SK-N-SH (cell line): ENCODE data around the gene ARAP1. TPM values are rescaled to one million over a fixed set of nuclear protein-coding genes. Genes with fewer than 3 reads are reported as not detected.

ENCODE experiments used
- CTCF ChIA-PET: fragments of 300-600, 350-600 bp; formaldehyde crosslinking; extraction: SDS; loops from one replicate; lab custom pipeline; 2021; lab: Yijun Ruan, JAX
- POLR2A ChIA-PET: fragments of 350-600 bp; sonication (Branson Sonifier 250); formaldehyde crosslinking; extraction: SDS; loops from one replicate; lab custom pipeline; 2020; ENCODE audit warnings: antibody characterized with exemption, inconsistent platforms; lab: Yijun Ruan, JAX
- DNase-seq: peaks from one replicate; pipeline ENCODE4 v3.0.0; 2012
- H2AFZ ChIP-seq: fragments of 200-600 bp; sonication (generic); 2 replicates; pipeline ENCODE4 v1.8.1; 2016; ENCODE audit warnings: antibody characterized with exemption, mild to moderate bottlenecking, low read depth
- H3F3A ChIP-seq: fragments of 200-600 bp; sonication (generic); replicated peaks from 2 replicates; pipeline ENCODE3; 2016; ENCODE audit warnings: antibody characterized with exemption, mild to moderate bottlenecking; ENCODE audit not compliant: insufficient read depth
- H3K27ac ChIP-seq, 2 experiments: fragments of 200-500 bp in 1 of 2; fragments of 200-600 bp in 1 of 2; sonication (Bioruptor generic) in 1 of 2; sonication (generic), shearing (Covaris generic) in 1 of 2; 2 replicates each; pipeline versions ENCODE4 v1.5.1 to v1.6.1; 2014 to 2016; ENCODE audit warnings: low read depth in 2 of 2, inconsistent platforms in 1 of 2, low read length in 1 of 2, mild to moderate bottlenecking in 1 of 2, mixed read lengths in 1 of 2
- H3K27me3 ChIP-seq: fragments of 200-600 bp; sonication (generic), shearing (Covaris generic); 2 replicates; pipeline ENCODE4 v1.6.1; 2016; ENCODE audit warnings: mixed run types; ENCODE audit not compliant: insufficient read depth
- H3K36me3 ChIP-seq, 2 experiments: fragments of 200-500 bp in 1 of 2; fragments of 200-600 bp in 1 of 2; sonication (Bioruptor generic) in 1 of 2; sonication (generic) in 1 of 2; replicated peaks in 1 of 2; 2 replicates each; pipeline versions ENCODE3 to v1.5.1; 2014 to 2016; ENCODE audit warnings: low read length in 1 of 2, mild to moderate bottlenecking in 1 of 2; ENCODE audit not compliant: insufficient read depth in 2 of 2, control insufficient read depth in 1 of 2
- H3K4me1 ChIP-seq, 2 experiments: fragments of 200-500 bp in 1 of 2; fragments of 200-600 bp in 1 of 2; sonication (Bioruptor generic) in 1 of 2; sonication (generic), shearing (Covaris generic) in 1 of 2; 2 replicates each; pipeline versions ENCODE4 v1.5.1 to v1.6.1; 2014 to 2016; ENCODE audit warnings: low read depth in 1 of 2, low read length in 1 of 2, mixed run types in 1 of 2; ENCODE audit not compliant: insufficient read depth in 2 of 2, control insufficient read depth in 1 of 2
- H3K4me2 ChIP-seq: fragments of 200-600 bp; sonication (generic), shearing (Covaris generic); 2 replicates; pipeline ENCODE4 v1.6.1; 2017; ENCODE audit warnings: mixed run types
- H3K4me3 ChIP-seq, 2 experiments: fragments of 200-500 bp in 1 of 2; fragments of 200-600 bp in 1 of 2; sonication (Bioruptor generic) in 1 of 2; sonication (generic), shearing (Covaris generic) in 1 of 2; 2 replicates each; pipeline versions ENCODE4 v1.5.1 to v1.8.1; 2014 to 2016; ENCODE audit warnings: low read depth in 2 of 2, inconsistent platforms in 1 of 2, low read length in 1 of 2, mild to moderate bottlenecking in 1 of 2, mixed read lengths in 1 of 2, moderate library complexity in 1 of 2
- H3K79me2 ChIP-seq: fragments of 200-600 bp; sonication (generic); 2 replicates; pipeline ENCODE4 v1.8.1; 2017; ENCODE audit warnings: mild to moderate bottlenecking; ENCODE audit not compliant: insufficient read depth
- H3K9ac ChIP-seq: fragments of 200-600 bp; sonication (generic); 2 replicates; pipeline ENCODE4 v1.6.1; 2017; ENCODE audit warnings: mixed run types
- H3K9me2 ChIP-seq: fragments of 200-600 bp; sonication (generic); 2 replicates; pipeline ENCODE4 v1.6.1; 2017; ENCODE audit warnings: mixed run types
- H3K9me3 ChIP-seq: fragments of 200-600 bp; sonication (generic); 2 replicates; pipeline ENCODE4 v1.6.1; 2017; ENCODE audit warnings: mixed run types, mild to moderate bottlenecking, moderate library complexity
- H4K20me1 ChIP-seq: fragments of 200-600 bp; sonication (generic); 2 replicates; pipeline ENCODE4 v1.6.1; 2017; ENCODE audit warnings: mild to moderate bottlenecking, mixed run types; ENCODE audit not compliant: insufficient read depth
- EP300 ChIP-seq, 2 experiments: IDR thresholded peaks; 2 replicates each; pipeline versions ENCODE4 v1.4.0 to v1.6.1; 2012; ENCODE audit warnings: borderline replicate concordance in 1 of 2, low read depth in 1 of 2, low read length in 1 of 2
- EZH2phosphoT487 ChIP-seq: fragments of 200-600 bp; sonication (generic); IDR thresholded peaks from 2 replicates; pipeline ENCODE4 v1.6.1; 2017; ENCODE audit warnings: low read depth, mixed run types, mild to moderate bottlenecking, antibody characterized with exemption, moderate library complexity, borderline replicate concordance
- FOSL2 ChIP-seq: IDR thresholded peaks from 2 replicates; pipeline ENCODE4 v1.4.0; 2012; ENCODE audit warnings: low read depth, mild to moderate bottlenecking, moderate library complexity, borderline replicate concordance
- GABPA ChIP-seq: IDR thresholded peaks from 2 replicates; pipeline ENCODE4 v1.4.0; 2012; ENCODE audit warnings: low read depth, mild to moderate bottlenecking
- GATA2 ChIP-seq: sonication (generic); formaldehyde crosslinking; IDR thresholded peaks from 2 replicates; pipeline ENCODE4 v1.5.0; 2020; ENCODE audit warnings: mild to moderate bottlenecking, missing genetic modification reagents
- JUND ChIP-seq: IDR thresholded peaks from 2 replicates; pipeline ENCODE4 v1.4.0; 2012
- MEF2A ChIP-seq: IDR thresholded peaks from 2 replicates; pipeline ENCODE4 v1.4.0; 2012; ENCODE audit warnings: low read depth, borderline replicate concordance
- MXI1 ChIP-seq: IDR thresholded peaks from 2 replicates; pipeline ENCODE4 v1.6.1; 2012; ENCODE audit warnings: mild to moderate bottlenecking, low read depth, low read length, improper control_type of control experiment
- NRF1 ChIP-seq: IDR thresholded peaks from 2 replicates; pipeline ENCODE4 v1.6.1; 2012; ENCODE audit warnings: low read depth, mild to moderate bottlenecking, low read length
- PBX3 ChIP-seq: IDR thresholded peaks from 2 replicates; pipeline ENCODE4; 2012
- POLR2AphosphoS5 ChIP-seq: IDR thresholded peaks from 2 replicates; pipeline ENCODE4 v1.6.1; 2012; ENCODE audit warnings: low read depth, low read length
- RCOR1 ChIP-seq: fragments of 150-350 bp; IDR thresholded peaks from 2 replicates; pipeline ENCODE4 v1.6.1; 2017; ENCODE audit warnings: antibody characterized with exemption, low read length
- RFX5 ChIP-seq: IDR thresholded peaks from 2 replicates; pipeline ENCODE4 v1.6.1; 2012; ENCODE audit warnings: mild to moderate bottlenecking, improper control_type of control experiment, low read length
- RXRA ChIP-seq: IDR thresholded peaks from 2 replicates; pipeline ENCODE4 v1.4.0; 2012; ENCODE audit warnings: low read depth, mild to moderate bottlenecking, borderline replicate concordance
- SIN3A ChIP-seq: IDR thresholded peaks from 2 replicates; pipeline ENCODE4 v1.6.1; 2012; ENCODE audit warnings: low read depth, mild to moderate bottlenecking, low read length, moderate library complexity, borderline replicate concordance
- SMC3 ChIP-seq: IDR thresholded peaks from 2 replicates; pipeline ENCODE4 v1.6.1; 2012; ENCODE audit warnings: low read depth, low read length, improper control_type of control experiment
- TCF12 ChIP-seq: IDR thresholded peaks from 2 replicates; pipeline ENCODE4 v1.4.0; 2012
- TEAD4 ChIP-seq: IDR thresholded peaks from 2 replicates; pipeline ENCODE4 v1.4.0; 2012; ENCODE audit warnings: mild to moderate bottlenecking, borderline replicate concordance; ENCODE audit not compliant: insufficient read depth
- WGBS: methylation state at CpG from one replicate; pipeline ENCODE4 v1.1.6; 2017; ENCODE audit warnings: low lambda C conversion rate; 5-methylcytosine and 5-hydroxymethylcytosine counted together
- polyA plus RNA-seq, 3 experiments: library from polyadenylated mRNA; depleted of rRNA; stranded (reverse); fragments of >200 nt; gene quantifications; 2 replicates each; pipeline ENCODE4 v1.2.3, GENCODE V29; 2012
- TF ChIP-seq, protein P1 (sequence below): IDR thresholded peaks from 2 replicates; pipeline ENCODE4 v1.4.0; 2012; ENCODE audit warnings: low read depth, borderline replicate concordance
- TF ChIP-seq, protein P2 (sequence below): IDR thresholded peaks from 2 replicates; pipeline ENCODE4 v1.6.1; 2012; ENCODE audit warnings: mild to moderate bottlenecking, low read depth, low read length, moderate library complexity
- TF ChIP-seq, protein P3 (sequence below): fragments of 200-600 bp; sonication (generic); IDR thresholded peaks from 2 replicates; pipeline ENCODE4 v1.6.1; 2017; ENCODE audit warnings: antibody characterized with exemption, mild to moderate bottlenecking, moderate library complexity
- TF ChIP-seq, protein P4 (sequence below): fragments of 150-350 bp; IDR thresholded peaks from 2 replicates; pipeline ENCODE4 v1.6.1; 2016; ENCODE audit warnings: mild to moderate bottlenecking, low read depth, low read length

Gene ARAP1
- polyA plus RNA-seq, 1 of the 3 experiments (the other 2 are of a cell fraction), result 56.6 TPM

- TF ChIP-seq MEF2A (no peak), GATA2 (CRISPR knock-in tag) (no peak), SMC3 (no peak), FOSL2 (no peak), RCOR1 (no peak), RFX5 (no peak), TEAD4 (no peak), TCF12 (no peak), EP300 (IDR thresholded peaks at IDR 0.05; ENCODE audit: borderline replicate concordance in 1 of 2, low read depth in 1 of 2, low read length in 1 of 2) (no peak)
- TF ChIP-seq, protein P1, sequence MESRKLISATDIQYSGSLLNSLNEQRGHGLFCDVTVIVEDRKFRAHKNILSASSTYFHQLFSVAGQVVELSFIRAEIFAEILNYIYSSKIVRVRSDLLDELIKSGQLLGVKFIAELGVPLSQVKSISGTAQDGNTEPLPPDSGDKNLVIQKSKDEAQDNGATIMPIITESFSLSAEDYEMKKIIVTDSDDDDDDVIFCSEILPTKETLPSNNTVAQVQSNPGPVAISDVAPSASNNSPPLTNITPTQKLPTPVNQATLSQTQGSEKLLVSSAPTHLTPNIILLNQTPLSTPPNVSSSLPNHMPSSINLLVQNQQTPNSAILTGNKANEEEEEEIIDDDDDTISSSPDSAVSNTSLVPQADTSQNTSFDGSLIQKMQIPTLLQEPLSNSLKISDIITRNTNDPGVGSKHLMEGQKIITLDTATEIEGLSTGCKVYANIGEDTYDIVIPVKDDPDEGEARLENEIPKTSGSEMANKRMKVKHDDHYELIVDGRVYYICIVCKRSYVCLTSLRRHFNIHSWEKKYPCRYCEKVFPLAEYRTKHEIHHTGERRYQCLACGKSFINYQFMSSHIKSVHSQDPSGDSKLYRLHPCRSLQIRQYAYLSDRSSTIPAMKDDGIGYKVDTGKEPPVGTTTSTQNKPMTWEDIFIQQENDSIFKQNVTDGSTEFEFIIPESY, result no peak
Measured at GRCh38 chr11:72781313-72782080, 29.3 kb upstream of the ARAP1 start (continued).

- Histone ChIP-seq H3K9me2 (no peaks in the 10 kb centered on the region), H3K36me3 (no peaks in the 10 kb centered on the region), H4K20me1 (no peaks in the 10 kb centered on the region), H3K9me3 (no peaks in the 10 kb centered on the region), H3F3A (no peaks in the 10 kb centered on the region)
- WGBS, result 66% methylated on average over 15 of the region's 17 CpGs
- no peak for DNase-seq
- CTCF ChIA-PET, result interaction anchor here (1.4 to 4.3 kb wide), 4 partner anchors 9 to 56 kb away, joined by 3 to 43 read pairs (median 14); partner anchors contain the start of gene STARD10
- TF ChIP-seq PBX3 (no peak), NRF1 (no peak), GATA2 (CRISPR knock-in tag) (no peak), GABPA (no peak), MXI1 (no peak), RXRA (no peak), POLR2AphosphoS5 (no peak), TEAD4 (no peak), EZH2phosphoT487 (no peak), JUND (no peak), EP300 (IDR thresholded peaks at IDR 0.05; ENCODE audit: borderline replicate concordance in 1 of 2, low read depth in 1 of 2, low read length in 1 of 2) (no peak), SIN3A (no peak)
- TF ChIP-seq, protein P2, sequence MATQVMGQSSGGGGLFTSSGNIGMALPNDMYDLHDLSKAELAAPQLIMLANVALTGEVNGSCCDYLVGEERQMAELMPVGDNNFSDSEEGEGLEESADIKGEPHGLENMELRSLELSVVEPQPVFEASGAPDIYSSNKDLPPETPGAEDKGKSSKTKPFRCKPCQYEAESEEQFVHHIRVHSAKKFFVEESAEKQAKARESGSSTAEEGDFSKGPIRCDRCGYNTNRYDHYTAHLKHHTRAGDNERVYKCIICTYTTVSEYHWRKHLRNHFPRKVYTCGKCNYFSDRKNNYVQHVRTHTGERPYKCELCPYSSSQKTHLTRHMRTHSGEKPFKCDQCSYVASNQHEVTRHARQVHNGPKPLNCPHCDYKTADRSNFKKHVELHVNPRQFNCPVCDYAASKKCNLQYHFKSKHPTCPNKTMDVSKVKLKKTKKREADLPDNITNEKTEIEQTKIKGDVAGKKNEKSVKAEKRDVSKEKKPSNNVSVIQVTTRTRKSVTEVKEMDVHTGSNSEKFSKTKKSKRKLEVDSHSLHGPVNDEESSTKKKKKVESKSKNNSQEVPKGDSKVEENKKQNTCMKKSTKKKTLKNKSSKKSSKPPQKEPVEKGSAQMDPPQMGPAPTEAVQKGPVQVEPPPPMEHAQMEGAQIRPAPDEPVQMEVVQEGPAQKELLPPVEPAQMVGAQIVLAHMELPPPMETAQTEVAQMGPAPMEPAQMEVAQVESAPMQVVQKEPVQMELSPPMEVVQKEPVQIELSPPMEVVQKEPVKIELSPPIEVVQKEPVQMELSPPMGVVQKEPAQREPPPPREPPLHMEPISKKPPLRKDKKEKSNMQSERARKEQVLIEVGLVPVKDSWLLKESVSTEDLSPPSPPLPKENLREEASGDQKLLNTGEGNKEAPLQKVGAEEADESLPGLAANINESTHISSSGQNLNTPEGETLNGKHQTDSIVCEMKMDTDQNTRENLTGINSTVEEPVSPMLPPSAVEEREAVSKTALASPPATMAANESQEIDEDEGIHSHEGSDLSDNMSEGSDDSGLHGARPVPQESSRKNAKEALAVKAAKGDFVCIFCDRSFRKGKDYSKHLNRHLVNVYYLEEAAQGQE, result no peak
- TF ChIP-seq, protein P3, sequence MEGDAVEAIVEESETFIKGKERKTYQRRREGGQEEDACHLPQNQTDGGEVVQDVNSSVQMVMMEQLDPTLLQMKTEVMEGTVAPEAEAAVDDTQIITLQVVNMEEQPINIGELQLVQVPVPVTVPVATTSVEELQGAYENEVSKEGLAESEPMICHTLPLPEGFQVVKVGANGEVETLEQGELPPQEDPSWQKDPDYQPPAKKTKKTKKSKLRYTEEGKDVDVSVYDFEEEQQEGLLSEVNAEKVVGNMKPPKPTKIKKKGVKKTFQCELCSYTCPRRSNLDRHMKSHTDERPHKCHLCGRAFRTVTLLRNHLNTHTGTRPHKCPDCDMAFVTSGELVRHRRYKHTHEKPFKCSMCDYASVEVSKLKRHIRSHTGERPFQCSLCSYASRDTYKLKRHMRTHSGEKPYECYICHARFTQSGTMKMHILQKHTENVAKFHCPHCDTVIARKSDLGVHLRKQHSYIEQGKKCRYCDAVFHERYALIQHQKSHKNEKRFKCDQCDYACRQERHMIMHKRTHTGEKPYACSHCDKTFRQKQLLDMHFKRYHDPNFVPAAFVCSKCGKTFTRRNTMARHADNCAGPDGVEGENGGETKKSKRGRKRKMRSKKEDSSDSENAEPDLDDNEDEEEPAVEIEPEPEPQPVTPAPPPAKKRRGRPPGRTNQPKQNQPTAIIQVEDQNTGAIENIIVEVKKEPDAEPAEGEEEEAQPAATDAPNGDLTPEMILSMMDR, result no peak
- TF ChIP-seq, protein P4, sequence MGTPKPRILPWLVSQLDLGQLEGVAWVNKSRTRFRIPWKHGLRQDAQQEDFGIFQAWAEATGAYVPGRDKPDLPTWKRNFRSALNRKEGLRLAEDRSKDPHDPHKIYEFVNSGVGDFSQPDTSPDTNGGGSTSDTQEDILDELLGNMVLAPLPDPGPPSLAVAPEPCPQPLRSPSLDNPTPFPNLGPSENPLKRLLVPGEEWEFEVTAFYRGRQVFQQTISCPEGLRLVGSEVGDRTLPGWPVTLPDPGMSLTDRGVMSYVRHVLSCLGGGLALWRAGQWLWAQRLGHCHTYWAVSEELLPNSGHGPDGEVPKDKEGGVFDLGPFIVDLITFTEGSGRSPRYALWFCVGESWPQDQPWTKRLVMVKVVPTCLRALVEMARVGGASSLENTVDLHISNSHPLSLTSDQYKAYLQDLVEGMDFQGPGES, result no peak
- TF ChIP-seq, all 33 proteins: peak for 0
- H3K79me2 ChIP-seq, result no peaks in the 10 kb centered on the region
- no peaks in the 10 kb centered on the region for H3K27me3 ChIP-seq
- peaks cover 3 to 54% of the 10 kb centered on the region in 2 experiments; a peak in 2 of 4 replicates for H3K4me1 ChIP-seq
- H2AFZ ChIP-seq, result no peak overlapping the region
- H3K27ac ChIP-seq, result no peak overlapping the region
- H3K4me3 ChIP-seq, result peak overlapping the region; percentile 46 to 54
- POLR2A ChIA-PET, result no interaction called here
- H3K9ac ChIP-seq, result no peak overlapping the region
- H3K4me2 ChIP-seq, result peak overlapping the region; percentile 87
Measured at GRCh38 chr11:72781063-72781312, 28.8 kb upstream of the ARAP1 start.
